Fibroblast of lung (primary cell): ENCODE data around the gene TSPAN18. TPM values are rescaled to one million over a fixed set of nuclear protein-coding genes. Genes with fewer than 3 reads are reported as not detected.

Experiments
- DNase-seq, 2 donors: peaks; one replicate each; pipeline versions ENCODE4 v3.0.0 to v3.0.0-alpha.2; 2010; ENCODE audit warnings: low read depth in 2 of 2
- H2AFZ ChIP-seq: 2 replicates; pipeline ENCODE4 v1.5.1; 2012; ENCODE audit warnings: low read length, control low read depth, inconsistent platforms
- H3K27ac ChIP-seq: 2 replicates; pipeline ENCODE4 v1.5.1; 2011; ENCODE audit warnings: low read length, control low read depth; ENCODE audit not compliant: insufficient read depth
- H3K27me3 ChIP-seq: 2 replicates; pipeline ENCODE4 v1.5.1; 2011; ENCODE audit warnings: mild to moderate bottlenecking, low read length; ENCODE audit not compliant: control insufficient read depth, insufficient read depth
- H3K36me3 ChIP-seq: 2 replicates; pipeline ENCODE4 v1.5.1; 2011; ENCODE audit warnings: low read length; ENCODE audit not compliant: control insufficient read depth, insufficient read depth
- H3K4me1 ChIP-seq: 2 replicates; pipeline ENCODE4 v1.5.1; 2011; ENCODE audit warnings: low read length; ENCODE audit not compliant: control insufficient read depth, insufficient read depth; ENCODE audit errors: extremely low read depth
- H3K4me2 ChIP-seq: 2 replicates; pipeline ENCODE4 v1.5.1; 2011; ENCODE audit warnings: low read length, control low read depth; ENCODE audit not compliant: insufficient read depth; ENCODE audit errors: extremely low read depth
- H3K4me3 ChIP-seq, 4 experiments: fragments of 200-600 bp in 1 of 4; sonication (generic) in 1 of 4; replicated peaks in 1 of 4; 2 replicates each; pipeline ENCODE4 v1.5.1; 2011 to 2016; ENCODE audit warnings: low read length in 4 of 4, low read depth in 3 of 4, mild to moderate bottlenecking in 3 of 4, control low read depth in 2 of 4, inconsistent platforms in 1 of 4, mixed read lengths in 1 of 4; ENCODE audit not compliant: insufficient read depth in 1 of 4; ENCODE audit errors: control extremely low read depth in 1 of 4
- H3K79me2 ChIP-seq: 2 replicates; pipeline ENCODE4 v1.5.1; 2012; ENCODE audit warnings: mild to moderate bottlenecking, low read length, inconsistent platforms; ENCODE audit not compliant: control insufficient read depth, insufficient read depth
- H3K9ac ChIP-seq: 2 replicates; pipeline ENCODE4 v1.5.1; 2011; ENCODE audit warnings: mild to moderate bottlenecking, low read length, control low read depth; ENCODE audit not compliant: insufficient read depth
- H3K9me3 ChIP-seq: 2 replicates; pipeline ENCODE4 v1.5.1; 2012; ENCODE audit warnings: low read depth, low read length; ENCODE audit not compliant: control insufficient read depth, insufficient read depth
- H4K20me1 ChIP-seq: 2 replicates; pipeline ENCODE4 v1.5.1; 2011; ENCODE audit warnings: low read length; ENCODE audit not compliant: control insufficient read depth, insufficient read depth; ENCODE audit errors: extremely low read depth
- CTCF ChIP-seq, 2 donors: IDR thresholded peaks in 1 of 2; conservative IDR thresholded peaks in 1 of 2; 1 replicate in 1 of 2; 2 replicates in 1 of 2; pipeline ENCODE4 v1.5.1; 2011 to 2012; ENCODE audit warnings: low read length in 2 of 2, control low read depth in 1 of 2, inconsistent platforms in 1 of 2, low read depth in 1 of 2, mild to moderate bottlenecking in 1 of 2
- EZH2 ChIP-seq: IDR thresholded peaks from 2 replicates; pipeline ENCODE4 v1.5.1; 2012; ENCODE audit warnings: low read length, control low read depth, mild to moderate bottlenecking; ENCODE audit errors: missing control alignments
- polyA plus RNA-seq, 2 donors: library from polyadenylated mRNA; depleted of rRNA in 1 of 2; stranded (reverse) in 1 of 2; unstranded in 1 of 2; fragments of >200 nt; gene quantifications; 2 replicates each; pipeline ENCODE4 v1.2.1, GENCODE V29; 2011 to 2012; ENCODE audit warnings: missing spikeins in 1 of 2
- total RNA-seq: library from RNA; depleted of rRNA; stranded (reverse); fragments of >200 nt; gene quantifications from 2 replicates; pipeline ENCODE4 v1.2.1, GENCODE V29; 2014

The TSPAN18 gene
- total and polyA plus RNA-seq, 2 donors (not counting 1 experiment from before 2014, with no cell fraction given), result 0.15 TPM; not detected in 1

GRCh38 chr11:44923806-44924205 is 197.0 kb downstream of the TSPAN18 start:
- no peak for DNase-seq
- no peaks in the 10 kb centered on the region for H4K20me1 ChIP-seq
- no peak overlapping the region for H3K9ac ChIP-seq
- no peak overlapping the region for H3K4me2 ChIP-seq
- no peak overlapping the region for H2AFZ ChIP-seq
- no peaks in the 10 kb centered on the region for H3K79me2 ChIP-seq
- H3K4me1 ChIP-seq, result no peaks in the 10 kb centered on the region
- H3K9me3 ChIP-seq, result no peaks in the 10 kb centered on the region
- H3K4me3 ChIP-seq, result no peak overlapping the region
- H3K27ac ChIP-seq, result no peak overlapping the region
- peaks cover 3% of the 10 kb centered on the region for H3K27me3 ChIP-seq
- H3K36me3 ChIP-seq, result no peaks in the 10 kb centered on the region
- TF ChIP-seq EZH2 (no peak), CTCF (conservative IDR thresholded peaks at IDR 0.05 in 1 of 2, IDR thresholded peaks at IDR 0.05 in 1 of 2; ENCODE audit: low read depth in 1 of 2, low read length in 2 of 2) (no peak)

GRCh38 chr11:44926036-44926435 is 199.3 kb downstream of the TSPAN18 start:
- Histone ChIP-seq H3K4me3 (no peak overlapping the region), H3K79me2 (no peaks in the 10 kb centered on the region), H2AFZ (no peak overlapping the region), H4K20me1 (no peaks in the 10 kb centered on the region), H3K4me1 (no peaks in the 10 kb centered on the region), H3K9ac (no peak overlapping the region), H3K27ac (no peak overlapping the region), H3K36me3 (no peaks in the 10 kb centered on the region), H3K9me3 (no peaks in the 10 kb centered on the region), H3K4me2 (no peak overlapping the region), H3K27me3 (peaks cover 3% of the 10 kb centered on the region)
- DNase-seq, result no peak
- TF ChIP-seq EZH2, result no peak
- TF ChIP-seq CTCF (conservative IDR thresholded peaks at IDR 0.05 in 1 of 2, IDR thresholded peaks at IDR 0.05 in 1 of 2; ENCODE audit: low read depth in 1 of 2, low read length in 2 of 2), result no peak

- Histone ChIP-seq H3K9me3 (no peaks in the 10 kb centered on the region), H3K4me3 (no peak overlapping the region), H3K4me2 (no peak overlapping the region), H3K36me3 (no peaks in the 10 kb centered on the region), H3K27ac (no peak overlapping the region), H3K27me3 (no peaks in the 10 kb centered on the region), H3K79me2 (no peaks in the 10 kb centered on the region), H3K9ac (no peak overlapping the region), H4K20me1 (no peaks in the 10 kb centered on the region), H2AFZ (no peak overlapping the region), H3K4me1 (no peaks in the 10 kb centered on the region)
- no peak for TF ChIP-seq EZH2
- TF ChIP-seq CTCF (conservative IDR thresholded peaks at IDR 0.05 in 1 of 2, IDR thresholded peaks at IDR 0.05 in 1 of 2; ENCODE audit: low read depth in 1 of 2, low read length in 2 of 2), result peak; percentile 73 to 83
- DNase-seq, result peak; percentile 65 to 70
These were observed 200.5 kb downstream of the TSPAN18 start for GRCh38 chr11:44927174-44927661.
